A673 (cell line): ENCODE results near the gene TMEM217.

Source experiments
- EZH2 ChIP-seq: fragments of 200-600 bp; sonication (generic); IDR thresholded peaks from 2 replicates; pipeline ENCODE4 v1.6.1; 2017; ENCODE audit warnings: borderline replicate concordance, low read depth, mild to moderate bottlenecking, mixed read lengths, antibody characterized with exemption, low read length; ENCODE audit not compliant: poor library complexity, severe bottlenecking
- TF ChIP-seq, protein P1 (sequence below): fragments of 300-800, 200-600 bp; sonication (generic); conservative IDR thresholded peaks from 2 replicates; pipeline ENCODE4 v1.5.1; 2017; ENCODE audit warnings: low read depth, mild to moderate bottlenecking, antibody characterized with exemption, low read length, moderate library complexity, mixed read lengths

DNA sequence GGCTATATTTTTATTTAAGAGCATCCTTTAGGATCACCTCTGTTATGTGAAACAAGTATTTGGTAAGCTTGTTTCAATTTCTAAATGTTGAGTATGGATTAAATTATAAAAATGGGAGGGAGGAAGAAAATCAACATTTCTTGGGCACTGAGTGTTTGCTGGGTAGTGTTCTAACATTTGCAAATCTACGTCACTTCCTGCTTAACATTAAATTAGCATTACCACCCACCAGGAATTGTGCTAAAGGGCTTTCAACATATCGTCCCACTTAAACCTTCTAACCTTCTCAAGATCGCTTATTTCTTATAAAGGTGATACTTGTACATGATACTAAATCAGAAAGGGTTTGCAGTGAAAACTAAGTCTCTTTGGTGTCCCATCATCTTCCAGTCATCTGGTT lies 7.9 kb upstream of the TMEM217 start:
- no peak for TF ChIP-seq EZH2
- TF ChIP-seq, protein P1, sequence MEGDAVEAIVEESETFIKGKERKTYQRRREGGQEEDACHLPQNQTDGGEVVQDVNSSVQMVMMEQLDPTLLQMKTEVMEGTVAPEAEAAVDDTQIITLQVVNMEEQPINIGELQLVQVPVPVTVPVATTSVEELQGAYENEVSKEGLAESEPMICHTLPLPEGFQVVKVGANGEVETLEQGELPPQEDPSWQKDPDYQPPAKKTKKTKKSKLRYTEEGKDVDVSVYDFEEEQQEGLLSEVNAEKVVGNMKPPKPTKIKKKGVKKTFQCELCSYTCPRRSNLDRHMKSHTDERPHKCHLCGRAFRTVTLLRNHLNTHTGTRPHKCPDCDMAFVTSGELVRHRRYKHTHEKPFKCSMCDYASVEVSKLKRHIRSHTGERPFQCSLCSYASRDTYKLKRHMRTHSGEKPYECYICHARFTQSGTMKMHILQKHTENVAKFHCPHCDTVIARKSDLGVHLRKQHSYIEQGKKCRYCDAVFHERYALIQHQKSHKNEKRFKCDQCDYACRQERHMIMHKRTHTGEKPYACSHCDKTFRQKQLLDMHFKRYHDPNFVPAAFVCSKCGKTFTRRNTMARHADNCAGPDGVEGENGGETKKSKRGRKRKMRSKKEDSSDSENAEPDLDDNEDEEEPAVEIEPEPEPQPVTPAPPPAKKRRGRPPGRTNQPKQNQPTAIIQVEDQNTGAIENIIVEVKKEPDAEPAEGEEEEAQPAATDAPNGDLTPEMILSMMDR: no peak
